Activated gamma-delta T cell (primary cell): ENCODE data around the gene TBC1D14.
A peak's percentile ranks its signal among the peaks of the same experiment; 100 is the strongest.
"Not testable (repeated sequence)": the region's sequence is repeated elsewhere in the genome, so short reads cannot be mapped to it uniquely, and the experiment has no call there.

Experiments used
- DNase-seq: peaks from one replicate; lab custom pipeline; 2025; lab: John Stamatoyannopoulos, UW

Gene TBC1D14

DNA sequence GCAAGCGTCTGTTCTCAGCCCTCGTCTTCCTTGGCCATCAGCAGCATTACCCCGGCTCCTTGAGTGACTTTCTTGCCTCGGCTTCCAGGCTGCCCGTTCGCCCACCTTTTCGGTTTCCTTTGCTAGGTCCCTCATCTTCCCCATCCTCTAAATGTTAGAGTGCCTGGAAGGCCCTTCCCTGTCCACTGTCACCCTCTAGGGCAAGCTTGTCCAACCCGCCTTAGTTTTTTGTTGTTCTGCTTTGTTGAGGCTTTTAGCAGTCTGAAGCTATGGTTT is 62.7 kb downstream of the TBC1D14 start:
- no peak for DNase-seq

GRCh38 chr4:6972911-6973310 is 63.3 kb downstream of the TBC1D14 start:
- no peak for DNase-seq

GRCh38 chr4:6974138-6974848 is 64.7 kb downstream of the TBC1D14 start:
- DNase-seq, result no peak

DNA sequence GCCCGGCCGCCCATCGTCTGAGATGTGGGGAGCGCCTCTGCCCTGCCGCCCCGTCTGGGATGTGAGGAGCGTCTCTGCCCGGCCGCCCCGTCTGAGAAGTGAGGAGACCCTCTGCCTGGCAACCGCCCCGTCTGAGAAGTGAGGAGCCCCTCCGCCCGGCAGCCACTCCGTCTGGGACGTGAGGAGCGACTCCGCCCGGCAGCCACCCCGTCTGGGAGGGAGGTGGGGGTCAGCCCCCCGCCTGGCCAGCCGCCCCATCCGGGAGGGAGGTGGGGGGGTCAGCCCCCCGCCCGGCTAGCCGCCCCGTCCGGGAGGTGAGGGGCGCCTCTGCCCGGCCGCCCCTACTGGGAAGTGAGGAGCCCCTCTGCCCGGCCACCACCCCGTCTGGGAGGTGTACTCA is 68.2 kb downstream of the TBC1D14 start:
- DNase-seq, result not testable (repeated sequence)

DNA sequence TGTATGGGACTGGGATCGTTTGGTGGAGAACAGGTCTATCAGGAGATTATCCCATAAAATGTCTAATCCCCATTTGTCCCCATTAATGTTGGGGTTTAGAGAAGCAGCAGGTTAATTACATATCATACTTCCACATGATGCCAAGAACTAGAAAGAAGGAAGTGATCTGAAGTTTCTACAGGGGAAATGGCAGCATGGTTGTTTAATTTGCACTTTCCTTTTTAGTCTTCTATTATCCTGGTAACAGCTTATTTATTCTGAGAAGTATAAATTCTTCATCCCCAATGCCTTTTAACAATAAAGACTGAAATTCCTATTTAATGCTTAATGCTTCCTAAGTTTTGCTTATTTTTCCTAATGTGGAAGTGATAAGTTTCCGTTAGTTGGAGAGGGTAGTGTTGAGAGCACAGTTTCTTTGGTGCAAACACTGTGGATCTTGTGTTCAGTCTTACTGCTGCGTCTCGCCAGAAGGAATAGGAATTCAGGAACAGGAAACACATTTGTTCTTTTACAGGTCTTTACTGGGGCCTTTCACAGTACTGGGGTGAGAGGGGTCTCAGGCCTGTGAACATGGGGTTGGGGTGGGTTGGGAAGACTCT is 74.0 kb downstream of the TBC1D14 start:
- DNase-seq, result no peak

GRCh38 chr4:6984612-6985425 is 75.2 kb downstream of the TBC1D14 start:
- no peak for DNase-seq

DNA sequence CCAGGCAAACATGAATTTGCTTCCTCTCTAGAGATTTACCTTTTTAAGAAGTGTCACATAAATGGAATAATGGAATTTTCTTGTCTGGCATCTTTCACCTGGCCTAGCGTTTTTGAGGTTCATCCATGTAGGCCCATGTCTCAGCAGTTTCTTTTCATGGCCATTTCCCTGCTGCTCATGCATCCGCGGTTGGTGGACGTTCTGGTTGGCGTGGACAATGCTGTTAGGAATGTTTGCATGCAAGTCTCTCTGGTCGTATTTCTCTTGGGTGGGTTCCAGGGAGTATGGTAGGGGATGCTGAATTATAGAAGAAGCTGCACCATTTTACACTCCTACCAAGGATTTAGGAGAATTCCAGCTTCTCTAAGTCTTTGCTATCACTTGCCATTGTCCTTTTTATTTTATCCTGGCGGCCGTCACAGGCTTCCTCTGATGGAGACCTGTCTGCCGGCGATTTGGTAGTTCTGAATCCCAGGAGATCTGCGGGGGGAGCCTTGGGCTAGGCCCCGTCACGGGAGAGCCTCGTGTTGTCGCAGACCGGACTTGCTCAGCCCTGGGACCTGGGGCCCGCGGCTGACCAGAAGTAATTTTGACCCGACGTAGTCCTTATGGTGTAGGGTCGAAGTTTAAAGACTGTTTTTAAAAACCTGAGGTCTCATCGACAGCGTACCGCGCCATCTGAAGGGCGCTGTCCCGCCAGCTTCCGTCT is 76.6 kb downstream of the TBC1D14 start:
- DNase-seq, result no peak

DNA sequence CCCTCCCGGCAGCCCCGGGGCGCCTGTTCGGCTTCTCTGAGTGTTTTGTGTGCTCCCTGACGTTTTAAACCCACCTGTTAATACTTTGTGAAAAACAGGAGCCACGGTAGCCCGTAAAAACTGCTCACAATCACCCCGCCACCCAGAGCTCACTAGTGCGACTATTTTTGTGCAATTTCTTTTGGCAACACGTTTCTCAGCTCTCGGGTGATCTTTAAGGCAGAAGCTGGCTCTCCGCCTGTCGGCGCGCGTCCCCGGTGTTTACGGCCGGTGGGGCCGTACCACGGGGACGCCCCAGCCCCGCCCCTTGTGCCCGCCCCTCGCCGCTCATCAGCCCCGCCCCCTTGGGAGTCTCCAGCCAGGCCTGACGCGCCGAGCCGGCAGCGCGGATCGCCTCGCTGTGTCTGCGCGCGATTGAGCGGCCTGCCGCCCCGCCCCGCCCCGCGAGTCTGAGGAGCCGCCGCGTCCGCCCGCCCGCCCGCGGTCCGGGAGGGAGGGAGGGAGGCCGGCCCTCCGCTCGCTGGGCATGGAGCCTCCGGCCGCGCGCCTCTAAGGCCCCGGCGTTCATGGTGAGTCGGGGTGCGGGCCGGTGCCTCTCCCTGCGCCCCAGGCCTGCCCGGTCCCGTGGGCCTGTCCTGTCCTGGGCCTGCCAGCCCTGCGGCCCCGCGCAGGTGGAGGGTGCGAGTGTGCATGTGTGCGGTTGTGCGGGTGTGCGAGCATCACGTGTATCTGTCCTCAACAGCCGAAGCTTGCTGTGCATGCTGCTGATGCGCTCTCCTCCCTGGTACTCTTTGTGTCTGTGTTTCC is 77.4 kb downstream of the TBC1D14 start:
- peak; percentile 92 for DNase-seq

DNA sequence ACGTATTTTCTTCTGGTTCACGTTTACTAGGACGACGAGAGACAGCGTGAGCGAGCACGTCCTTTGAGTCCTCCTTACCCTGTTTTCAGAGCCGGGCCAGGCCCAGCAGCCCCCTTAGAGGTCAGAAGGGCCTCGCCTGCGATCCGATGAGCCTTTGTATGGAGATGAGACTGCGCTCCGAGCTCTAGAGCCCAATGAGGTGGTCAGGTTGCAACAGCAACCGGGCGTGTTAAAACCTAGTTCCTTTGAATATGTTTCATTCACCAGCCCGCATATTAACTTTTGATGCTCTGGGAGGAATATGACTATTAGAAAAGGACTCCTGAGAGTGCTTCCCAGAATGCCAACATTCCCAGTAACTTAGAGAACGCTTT is 77.9 kb downstream of the TBC1D14 start:
- no peak for DNase-seq

DNA sequence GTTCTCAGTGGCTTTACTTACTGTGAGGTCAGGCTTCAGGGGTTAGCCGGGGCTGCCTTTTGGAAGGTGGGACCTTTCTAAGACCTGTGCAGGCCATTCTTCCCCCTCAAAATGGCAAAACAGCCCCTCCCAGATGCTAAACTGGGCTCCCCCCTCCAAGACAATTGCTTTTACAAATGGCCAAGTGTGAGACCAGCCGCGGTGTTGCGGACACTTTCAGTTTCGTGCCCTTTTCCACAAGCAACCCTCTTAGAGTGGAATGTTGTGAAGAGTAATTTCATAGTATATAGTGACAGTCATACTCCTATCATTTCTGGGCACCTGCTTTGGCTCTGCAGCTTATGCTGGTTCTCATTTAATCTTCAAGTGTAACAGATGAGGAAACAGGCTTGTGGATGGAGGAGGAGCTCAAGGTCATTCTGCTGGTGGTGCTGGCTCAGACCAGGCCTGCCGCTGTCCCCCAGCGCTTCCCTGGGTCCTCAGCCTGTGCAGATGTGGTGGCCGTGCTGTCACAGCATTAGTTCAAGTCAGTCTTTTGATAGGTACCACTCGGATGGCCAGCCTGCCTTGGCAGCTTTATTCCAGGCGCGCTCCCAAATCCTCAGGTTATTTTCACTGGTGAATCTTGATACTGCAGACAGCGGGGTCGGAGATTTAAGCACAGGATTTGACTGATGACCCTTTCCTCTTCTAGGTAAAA is 78.5 kb downstream of the TBC1D14 start:
- DNase-seq, result no peak

GRCh38 chr4:6989331-6989923 is 79.8 kb downstream of the TBC1D14 start:
- DNase-seq, result no peak

DNA sequence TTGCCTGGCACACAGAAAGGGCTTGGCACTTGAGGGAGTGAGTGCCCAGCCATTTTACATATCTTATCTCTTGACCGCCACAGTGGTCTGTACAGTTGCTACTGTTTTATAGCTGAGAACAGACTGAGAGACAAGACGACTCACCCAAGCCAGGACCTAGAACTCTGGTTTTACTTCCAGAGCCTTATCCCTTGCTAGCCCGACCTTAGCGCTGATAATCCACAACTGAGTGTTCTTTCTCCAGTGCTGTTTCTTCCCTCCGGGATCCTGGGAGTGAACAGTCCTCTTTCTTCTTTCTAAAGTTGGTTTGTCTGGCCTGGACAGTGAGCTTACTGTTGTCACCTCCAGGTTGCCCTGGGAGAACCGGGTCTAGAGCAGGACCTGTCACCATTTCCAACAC is 81.0 kb downstream of the TBC1D14 start:
- no peak for DNase-seq

DNA sequence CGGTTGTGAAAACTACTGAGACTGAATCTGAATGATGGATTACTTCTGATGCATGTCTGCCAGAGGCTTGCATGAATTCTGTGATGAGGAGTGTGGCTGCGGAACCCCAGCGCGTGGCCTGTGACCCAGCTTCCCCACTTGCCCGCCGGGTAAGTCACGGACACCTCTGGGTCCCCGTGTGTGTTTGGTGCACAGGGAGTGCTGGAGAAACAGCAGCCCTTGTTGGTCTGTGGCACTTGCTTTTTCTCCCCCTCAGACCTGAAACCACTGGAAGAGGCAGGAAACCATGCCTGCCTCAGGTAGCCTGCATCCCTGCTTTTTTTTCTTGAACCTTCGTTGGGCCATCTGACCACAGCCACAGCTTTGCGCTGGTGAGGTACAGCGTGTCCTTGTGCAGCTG is 81.6 kb downstream of the TBC1D14 start:
- DNase-seq, result no peak

DNA sequence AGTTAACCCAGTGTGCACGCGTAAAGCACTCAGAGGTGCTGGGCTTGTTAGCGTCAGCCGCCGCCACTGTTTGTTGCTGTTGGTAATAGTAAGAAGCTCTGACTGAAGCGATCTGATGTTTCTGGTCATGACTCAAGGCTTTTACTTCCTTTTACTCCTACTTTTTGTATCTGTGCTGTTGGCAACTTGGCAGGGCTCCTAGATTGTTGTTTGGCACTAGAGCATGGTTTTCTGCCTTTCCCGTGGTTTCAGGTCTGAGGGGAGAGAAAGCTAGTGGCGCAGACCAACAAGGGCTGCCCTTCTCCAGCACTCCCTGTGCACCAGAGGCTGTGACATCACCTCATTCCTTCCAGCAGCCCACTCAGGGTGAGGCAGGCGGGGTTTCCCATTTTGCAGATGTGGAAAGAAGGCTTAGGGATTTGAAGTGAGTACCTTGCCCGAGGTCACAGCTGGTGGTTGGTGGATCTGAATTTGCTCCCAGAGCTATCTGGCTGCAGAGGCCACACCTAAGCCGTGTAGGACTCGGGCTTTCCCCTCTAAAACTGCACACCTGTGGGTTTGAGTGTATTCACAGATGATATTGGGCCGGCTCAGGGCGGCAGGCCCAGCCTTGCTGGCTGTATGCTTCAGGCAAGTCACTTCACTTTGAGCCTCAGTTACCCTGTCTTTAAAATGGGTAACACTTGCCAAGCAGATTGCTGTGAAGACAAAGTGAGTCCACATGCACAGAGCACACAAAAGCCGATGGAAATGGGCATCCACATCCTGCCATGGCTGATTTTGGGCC is 82.3 kb downstream of the TBC1D14 start:
- no peak for DNase-seq

DNA sequence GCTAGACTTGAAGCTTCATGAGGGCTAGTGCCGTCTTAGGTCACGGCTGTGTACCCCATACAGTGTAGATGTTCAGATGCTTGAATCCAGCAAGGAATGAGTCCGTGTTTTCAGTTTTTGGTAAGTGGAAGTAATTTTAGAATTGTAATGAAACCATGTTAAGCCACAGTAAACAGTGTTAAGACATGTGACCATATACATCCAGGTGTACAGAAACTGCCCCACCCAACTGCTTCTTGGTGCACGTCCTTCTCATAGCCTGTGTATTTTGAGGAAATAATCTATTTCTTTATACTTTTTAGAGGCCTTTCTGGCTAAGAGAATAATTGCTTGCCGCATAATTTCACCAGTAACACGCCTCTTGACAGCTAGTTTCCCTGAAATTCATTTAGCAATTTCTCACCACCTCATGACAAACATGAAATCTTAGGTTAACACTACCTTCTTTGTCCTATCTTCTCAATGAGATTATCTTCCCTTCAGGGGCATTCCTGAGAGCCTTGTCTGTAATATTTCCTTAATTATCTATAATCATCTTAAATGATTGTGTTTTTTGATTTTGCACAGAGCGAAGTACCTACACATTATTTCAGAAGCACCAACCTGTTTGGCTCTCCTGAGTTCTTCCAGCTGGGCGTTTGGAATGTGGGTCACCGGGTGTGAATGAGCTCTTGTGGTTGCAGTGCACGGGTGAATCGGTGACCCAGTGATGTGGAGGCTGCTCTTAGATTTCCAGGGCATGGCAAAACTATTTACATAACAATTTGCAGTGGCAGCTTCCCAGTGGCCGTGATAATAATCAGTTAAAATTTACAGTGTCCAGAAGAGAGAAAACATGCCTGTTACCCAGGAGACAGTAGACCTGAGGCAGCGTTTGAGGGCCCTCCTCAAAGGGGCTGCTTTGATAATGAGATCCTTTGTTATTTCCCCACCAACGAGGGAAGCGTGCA is 83.4 kb downstream of the TBC1D14 start:
- DNase-seq, result no peak

GRCh38 chr4:6996481-6996880 is 86.9 kb downstream of the TBC1D14 start:
- DNase-seq, result no peak

GRCh38 chr4:6999172-7000086 is 89.8 kb downstream of the TBC1D14 start:
- DNase-seq, result no peak
